Panc1 (cell line): ENCODE measurements around the gene EMC6. TPM values are rescaled to one million over a fixed set of nuclear protein-coding genes. Genes with fewer than 3 reads are reported as not detected.

Experiments used
- ATAC-seq: fragments of 200-7000 bp; cut with Tn5 transposase; 2 replicates; pipeline ENCODE4 v1.9.1; 2020; ENCODE audit warnings: mild to moderate bottlenecking, moderate library complexity
- BruUV-seq: library from RNA; stranded (reverse); fragments of 400-500 nt; replicated peaks from 2 replicates; lab custom pipeline; 2021; lab: Mats Ljungman, UMichigan
- CTCF ChIA-PET: fragments of 300-600 bp; sonication (Branson Sonifier 250); formaldehyde crosslinking; loops from one replicate; lab custom pipeline; 2022; ENCODE audit warnings: antibody characterized with exemption; lab: Charles Lee
- POLR2A ChIA-PET: fragments of 300-600 bp; sonication (Branson Sonifier 250); formaldehyde crosslinking; loops from one replicate; lab custom pipeline; 2022; ENCODE audit warnings: antibody characterized with exemption; lab: Charles Lee
- DNase-seq: peaks from one replicate; pipeline ENCODE4 v3.0.0-alpha.2; 2010; ENCODE audit warnings: low read depth, low spot score
- H3K27ac ChIP-seq: 2 replicates; pipeline ENCODE4 v1.5.1; 2011; ENCODE audit warnings: mild to moderate bottlenecking, low read length, inconsistent platforms
- H3K27me3 ChIP-seq: fragments of 200-500 bp; sonication (Bioruptor generic); 2 replicates; pipeline ENCODE4 v1.6.0; 2014; ENCODE audit warnings: low read length, inconsistent platforms; ENCODE audit not compliant: control insufficient read depth, insufficient read depth
- H3K36me3 ChIP-seq: fragments of 200-500 bp; sonication (Bioruptor generic); 2 replicates; pipeline ENCODE4 v1.5.1; 2014; ENCODE audit warnings: inconsistent platforms, mild to moderate bottlenecking, low read length, moderate library complexity; ENCODE audit not compliant: control insufficient read depth, insufficient read depth
- H3K4me1 ChIP-seq: 2 replicates; pipeline ENCODE4 v1.5.1; 2011; ENCODE audit warnings: inconsistent platforms, mild to moderate bottlenecking, low read length, moderate library complexity; ENCODE audit not compliant: control insufficient read depth, insufficient read depth
- H3K4me3 ChIP-seq, 2 experiments: 2 replicates each; pipeline ENCODE4 v1.5.1; 2011 to 2012; ENCODE audit warnings: low read depth in 2 of 2, low read length in 2 of 2, mild to moderate bottlenecking in 2 of 2, inconsistent platforms in 1 of 2, moderate library complexity in 1 of 2
- H3K9me3 ChIP-seq: fragments of 200-500 bp; sonication (Bioruptor generic); 2 replicates; pipeline ENCODE4 v1.5.1; 2014; ENCODE audit warnings: low read depth, mild to moderate bottlenecking, inconsistent platforms, low read length, moderate library complexity; ENCODE audit not compliant: control insufficient read depth, insufficient read depth
- CTCF ChIP-seq: fragments of 450-650 bp; IDR thresholded peaks from 2 replicates; pipeline ENCODE4 v1.5.1; 2017; ENCODE audit warnings: mild to moderate bottlenecking
- POLR2AphosphoS5 ChIP-seq: IDR thresholded peaks from 2 replicates; pipeline ENCODE4 v1.6.1; 2012; ENCODE audit warnings: mild to moderate bottlenecking, low read depth, low read length, moderate library complexity
- REST ChIP-seq, 2 experiments: IDR thresholded peaks; 2 replicates each; pipeline ENCODE4 v1.6.1; 2011 to 2012; ENCODE audit warnings: low read depth in 2 of 2, control low read depth in 1 of 2, low read length in 1 of 2, mild to moderate bottlenecking in 1 of 2, moderate library complexity in 1 of 2; ENCODE audit not compliant: insufficient read depth in 1 of 2
- SIN3A ChIP-seq: IDR thresholded peaks from 2 replicates; pipeline ENCODE4 v1.6.1; 2012; ENCODE audit warnings: low read depth, mild to moderate bottlenecking, low read length, moderate library complexity, borderline replicate concordance; ENCODE audit not compliant: insufficient read depth
- TCF7L2 ChIP-seq: IDR thresholded peaks from 2 replicates; pipeline ENCODE4 v1.6.1; 2011; ENCODE audit warnings: mild to moderate bottlenecking, low read depth, low read length, inconsistent platforms
- in situ Hi-C: cut with HindIII; loops from 2 replicates; pipeline ENCODE4 v1.10.0; 2016; ENCODE audit warnings: low sequenced_read_pairs, low pct_unique_long_range_greater_than_20kb
- intact Hi-C: fragments of 100-400 bp; cut with micrococcal nuclease; formaldehyde crosslinking; loops from one replicate; pipeline ENCODE4 v1.10.0; 2022; ENCODE audit not compliant: unreplicated experiment
- total RNA-seq: library from RNA; stranded (reverse); gene quantifications from one replicate; pipeline ENCODE4 v1.2.1, GENCODE V29; 2021; ENCODE audit not compliant: unreplicated experiment

Gene EMC6
- total RNA-seq, 1 experiment from 2014 or later = 65.9 TPM

DNA sequence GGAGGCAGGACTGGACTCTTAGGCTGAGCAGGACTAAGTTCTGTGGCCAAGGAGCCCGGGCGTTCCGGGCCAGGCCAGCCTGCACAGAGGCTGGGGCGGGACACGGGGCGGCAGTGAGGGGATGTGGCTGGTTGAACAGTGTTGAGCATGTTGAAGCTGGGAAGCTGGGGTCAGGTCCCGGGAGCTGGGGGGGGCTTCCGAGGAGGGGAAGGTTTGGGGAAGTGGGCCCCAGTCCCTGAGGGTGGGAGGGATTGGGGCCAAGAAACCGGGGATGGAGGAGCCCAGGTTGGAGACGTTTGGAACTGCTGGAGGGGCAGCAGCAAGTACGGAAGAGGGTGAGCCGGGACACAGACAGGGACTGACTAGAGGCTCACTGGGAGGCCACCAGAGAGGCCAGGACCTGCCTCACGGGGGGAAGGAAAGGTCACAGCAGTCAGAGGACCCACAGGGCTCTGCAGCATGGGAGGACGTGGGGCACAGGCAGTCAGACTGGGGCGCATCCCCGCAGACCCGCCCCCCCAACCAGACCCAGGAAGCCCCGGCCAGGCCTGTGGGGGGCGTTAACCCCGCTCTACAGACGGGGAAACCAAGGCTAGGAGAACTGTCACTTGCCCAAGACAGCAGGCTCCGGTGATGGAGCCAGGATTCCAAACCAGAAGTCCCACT lies 9.7 kb upstream of the EMC6 start:
- ChIA-PET POLR2A (no interaction called here), CTCF (no interaction called here)
- Histone ChIP-seq H3K27ac (no peak overlapping the region), H3K4me1 (peaks cover 18% of the 10 kb centered on the region), H3K36me3 (no peaks in the 10 kb centered on the region), H3K4me3 (no peak overlapping the region), H3K27me3 (no peaks in the 10 kb centered on the region), H3K9me3 (no peaks in the 10 kb centered on the region)
- no peak for TF ChIP-seq POLR2AphosphoS5
- TF ChIP-seq SIN3A = no peak
- no peak for DNase-seq
- BruUV-seq = no TSS peak
- intact Hi-C loops (no loop called here), in situ Hi-C loops (no loop called here)
- no peak for ATAC-seq

- ChIA-PET POLR2A (no interaction called here), CTCF (no interaction called here)
- Histone ChIP-seq H3K9me3 (no peaks in the 10 kb centered on the region), H3K27me3 (no peaks in the 10 kb centered on the region), H3K36me3 (no peaks in the 10 kb centered on the region; the same call in 1 of the 2 replicates), H3K27ac (peak overlapping the region; percentile 74), H3K4me3 (no peak overlapping the region), H3K4me1 (peaks cover 18% of the 10 kb centered on the region)
- intact Hi-C loops = no loop called here
- in situ Hi-C loops = no loop called here
- DNase-seq (no peak), ATAC-seq (peak; percentile 78)
- no peak for TF ChIP-seq REST (IDR thresholded peaks at IDR 0.05; ENCODE audit: insufficient read depth in 1 of 2, low read depth in 2 of 2, low read length in 1 of 2)
- no peak for TF ChIP-seq CTCF
- TF ChIP-seq TCF7L2 = no peak
- TF ChIP-seq SIN3A = no peak
- TF ChIP-seq POLR2AphosphoS5 = no peak
- no TSS peak for BruUV-seq
These were observed 9.0 kb upstream of the EMC6 start for GRCh38 chr17:3659541-3660111.
